ENCODE measurements around the gene FGF3.
A peak's percentile ranks its signal among the peaks of the same experiment; 100 is the strongest.

DNA sequence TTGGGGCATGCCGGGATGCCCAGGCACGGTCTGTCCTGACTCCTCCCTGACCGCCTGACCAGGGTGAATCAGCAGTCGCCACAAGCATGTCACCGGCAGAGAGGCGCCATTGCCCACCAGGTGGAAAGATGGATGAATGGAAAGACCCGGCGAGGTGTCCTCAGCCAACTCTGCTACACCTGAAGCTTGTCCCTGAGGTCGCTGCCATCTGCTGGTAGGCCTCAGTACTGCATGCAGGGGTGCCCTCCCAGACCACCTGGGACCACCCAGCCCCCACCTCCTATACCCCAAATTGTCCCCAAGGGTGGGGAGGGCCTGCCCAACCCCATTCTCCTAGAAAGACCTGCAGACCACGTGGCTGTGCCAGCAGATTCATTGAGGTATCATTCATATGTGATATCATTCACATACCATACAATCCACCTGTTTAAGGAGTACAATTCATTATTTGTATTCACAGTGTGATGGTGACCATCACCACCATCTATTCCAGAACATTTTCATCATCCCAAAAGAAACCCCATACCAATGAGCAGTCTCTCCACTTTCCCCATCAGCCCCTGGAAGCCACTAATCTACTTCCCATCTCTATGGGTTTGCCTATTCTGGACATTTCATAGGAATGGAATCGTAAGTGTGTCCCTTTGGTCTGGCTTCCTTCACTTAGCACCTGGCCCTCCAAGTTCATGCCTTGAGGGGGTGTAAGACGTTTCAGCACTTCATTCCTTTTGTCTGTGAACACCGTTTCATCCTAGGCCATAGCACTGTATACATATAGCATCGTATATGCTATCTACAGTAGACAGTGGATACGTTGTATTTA lies 17.5 kb downstream of the FGF3 start:
- no peak for TF ChIP-seq EZH2 (IDR thresholded peaks at IDR 0.05; ENCODE audit: low read length)
- TF ChIP-seq, protein P1, sequence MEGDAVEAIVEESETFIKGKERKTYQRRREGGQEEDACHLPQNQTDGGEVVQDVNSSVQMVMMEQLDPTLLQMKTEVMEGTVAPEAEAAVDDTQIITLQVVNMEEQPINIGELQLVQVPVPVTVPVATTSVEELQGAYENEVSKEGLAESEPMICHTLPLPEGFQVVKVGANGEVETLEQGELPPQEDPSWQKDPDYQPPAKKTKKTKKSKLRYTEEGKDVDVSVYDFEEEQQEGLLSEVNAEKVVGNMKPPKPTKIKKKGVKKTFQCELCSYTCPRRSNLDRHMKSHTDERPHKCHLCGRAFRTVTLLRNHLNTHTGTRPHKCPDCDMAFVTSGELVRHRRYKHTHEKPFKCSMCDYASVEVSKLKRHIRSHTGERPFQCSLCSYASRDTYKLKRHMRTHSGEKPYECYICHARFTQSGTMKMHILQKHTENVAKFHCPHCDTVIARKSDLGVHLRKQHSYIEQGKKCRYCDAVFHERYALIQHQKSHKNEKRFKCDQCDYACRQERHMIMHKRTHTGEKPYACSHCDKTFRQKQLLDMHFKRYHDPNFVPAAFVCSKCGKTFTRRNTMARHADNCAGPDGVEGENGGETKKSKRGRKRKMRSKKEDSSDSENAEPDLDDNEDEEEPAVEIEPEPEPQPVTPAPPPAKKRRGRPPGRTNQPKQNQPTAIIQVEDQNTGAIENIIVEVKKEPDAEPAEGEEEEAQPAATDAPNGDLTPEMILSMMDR (optimal IDR thresholded peaks at IDR 0.05 in 1 of 3, IDR thresholded peaks at IDR 0.05 in 1 of 3, conservative IDR thresholded peaks at IDR 0.05 in 1 of 3; ENCODE audit: extremely low read depth in 1 of 3, insufficient read depth in 2 of 3, low read length in 3 of 3) = peak; percentile 71 to 91 (median 82)
